HG02623 (cell line): ENCODE data around the gene CD96.
"Not testable (repeated sequence)": the region's sequence is repeated elsewhere in the genome, so short reads cannot be mapped to it uniquely, and the experiment has no call there.

ENCODE experiments used
- ATAC-seq: cut with Tn5 transposase; IDR thresholded peaks from one replicate; pipeline ENCODE4 v1.9.1; 2021; ENCODE audit warnings: moderate library complexity; ENCODE audit not compliant: unreplicated experiment

Gene CD96

DNA sequence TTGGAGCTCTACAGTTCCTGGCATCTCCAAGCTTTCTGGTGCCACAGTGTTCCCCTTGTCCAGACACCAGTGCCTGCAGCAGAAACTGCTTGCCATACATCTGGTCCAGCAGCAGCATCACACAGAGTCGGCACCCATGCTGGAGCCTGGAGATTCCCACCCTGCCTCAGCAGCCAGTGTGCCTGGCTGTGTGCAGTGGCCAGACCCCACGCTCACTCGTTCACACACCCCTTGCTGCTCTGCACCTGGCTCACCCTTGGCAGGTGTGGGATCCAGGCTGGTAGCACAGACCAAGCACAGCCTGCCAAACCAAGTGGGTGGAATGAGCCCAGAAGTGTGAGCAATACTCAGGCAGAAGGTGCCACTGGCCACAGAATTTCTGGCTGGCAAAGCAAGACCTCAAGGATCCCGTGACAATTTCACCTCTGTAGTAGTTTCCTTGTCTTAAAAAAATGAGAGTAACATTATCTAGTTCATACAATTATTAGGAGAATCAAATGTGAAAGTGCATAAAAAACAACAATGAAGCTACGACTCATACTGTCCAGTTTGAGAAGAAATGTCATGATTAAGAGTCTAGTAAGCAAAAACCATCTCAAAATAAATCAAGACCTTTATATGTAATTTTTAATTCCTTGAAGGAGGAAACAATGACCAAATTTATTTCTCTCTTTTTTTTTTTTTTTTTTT lies 76.1 kb downstream of the CD96 start:
- no peak for ATAC-seq

DNA sequence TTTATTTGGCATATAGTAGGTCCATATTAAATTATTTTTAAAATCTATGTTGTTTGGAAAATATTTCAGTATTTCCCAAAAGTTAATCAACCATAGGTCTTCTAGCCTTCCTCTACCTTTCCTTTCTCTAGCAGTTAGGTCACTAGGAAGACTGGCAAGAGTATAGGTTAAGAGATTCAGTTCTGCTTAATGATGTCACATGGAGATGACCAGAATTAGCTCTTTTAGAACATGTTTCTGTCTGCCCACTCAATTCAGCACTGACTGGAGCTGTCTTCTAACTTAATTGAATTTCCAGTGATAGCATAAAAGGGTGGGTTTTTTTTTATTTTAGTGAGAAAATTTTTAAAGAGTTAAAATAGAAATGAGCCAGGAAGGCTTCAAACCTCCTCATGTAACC lies 76.9 kb downstream of the CD96 start:
- ATAC-seq = no peak

DNA sequence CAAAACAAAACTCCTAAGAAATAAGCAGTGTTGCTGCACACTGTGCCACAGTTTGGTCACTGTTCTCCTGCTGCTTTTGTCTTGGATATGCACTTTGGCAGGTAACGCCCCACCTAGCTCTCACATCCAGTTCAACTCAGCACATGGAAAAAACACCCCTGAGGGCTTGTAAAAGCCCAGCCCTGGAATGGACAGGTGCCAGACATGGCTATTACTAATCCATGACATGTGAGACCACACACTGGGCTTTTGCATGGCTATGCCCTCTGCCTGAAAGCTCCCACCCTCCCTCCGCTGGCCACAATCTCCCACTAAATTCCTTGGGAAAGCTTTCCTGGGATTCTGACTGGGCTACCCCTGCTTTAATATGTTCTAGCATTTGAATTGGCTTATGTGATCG lies 77.8 kb downstream of the CD96 start:
- no peak for ATAC-seq

DNA sequence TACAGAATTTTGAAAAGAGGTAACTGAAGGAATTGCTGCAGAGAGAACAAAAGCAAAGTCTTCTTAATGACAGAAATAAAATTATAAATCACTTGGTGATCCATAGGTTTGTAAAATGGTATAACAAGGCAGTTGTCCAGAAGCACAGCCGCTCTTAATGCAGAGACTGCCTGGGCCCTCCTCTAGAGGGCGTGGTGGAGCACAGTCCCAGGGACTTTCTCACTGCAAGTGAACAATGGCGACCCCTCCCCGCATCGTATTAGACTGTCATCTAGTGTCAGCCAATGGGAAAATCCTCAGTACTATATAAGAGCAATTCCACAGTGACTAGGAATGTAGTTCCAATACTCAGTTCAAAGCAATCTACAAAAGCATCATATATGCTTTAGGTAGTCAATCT lies 79.5 kb downstream of the CD96 start:
- ATAC-seq = no peak

DNA sequence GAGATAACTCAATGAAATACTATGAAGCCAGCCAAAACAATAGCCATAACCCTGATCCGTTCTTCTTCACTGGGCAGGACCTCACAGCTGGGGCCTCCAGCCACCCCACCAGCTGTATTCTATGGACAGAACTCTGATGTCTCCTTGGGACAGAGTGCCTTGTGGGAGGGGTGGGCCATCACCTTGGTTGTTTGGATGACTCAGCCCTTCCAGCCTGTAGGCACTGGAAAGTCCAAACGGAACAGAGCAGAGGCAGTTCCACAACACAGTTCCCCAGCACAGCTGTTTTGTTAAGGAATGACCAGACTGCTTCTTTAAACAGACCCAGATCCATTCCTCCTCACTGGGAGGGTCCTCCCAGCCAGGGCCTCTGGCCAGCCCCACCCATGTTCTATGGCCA lies 85.1 kb downstream of the CD96 start:
- ATAC-seq = no peak

DNA sequence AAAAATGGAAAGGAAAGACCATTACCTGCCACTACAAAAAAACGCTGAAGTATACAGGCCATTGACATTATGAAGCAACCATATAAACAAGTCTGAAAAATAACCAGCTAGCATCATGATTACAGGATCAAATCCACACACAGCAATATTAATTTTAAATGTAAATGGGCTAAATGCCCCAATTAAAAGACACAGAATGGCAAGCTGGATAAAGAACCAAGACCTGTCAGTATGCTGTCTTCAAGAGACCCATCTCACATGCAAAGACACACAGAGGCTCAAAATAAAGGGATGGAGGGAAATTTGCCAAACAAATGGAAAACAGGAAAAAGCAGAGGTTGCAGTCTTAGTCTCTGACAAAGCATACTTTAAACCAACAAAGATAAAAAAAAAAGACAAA lies 87.0 kb downstream of the CD96 start:
- not testable (repeated sequence) for ATAC-seq

DNA sequence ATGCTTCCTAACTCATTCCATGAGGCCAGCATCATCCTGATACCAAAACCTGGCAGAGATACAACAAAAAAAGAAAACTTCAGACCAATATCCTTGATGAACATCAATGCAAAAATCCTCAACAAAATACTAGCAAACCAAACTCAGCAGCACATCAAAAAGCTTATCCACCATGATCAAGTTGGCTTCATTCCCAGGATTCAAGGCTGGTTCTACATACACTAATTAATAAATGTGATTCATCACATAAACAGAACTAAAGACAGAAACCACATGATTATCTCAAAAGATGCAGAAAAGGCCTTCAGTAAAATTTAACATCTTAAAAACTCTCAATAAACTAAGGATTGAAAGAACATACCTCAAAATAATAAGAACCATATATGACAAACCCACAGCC lies 88.6 kb downstream of the CD96 start:
- not testable (repeated sequence) for ATAC-seq

DNA sequence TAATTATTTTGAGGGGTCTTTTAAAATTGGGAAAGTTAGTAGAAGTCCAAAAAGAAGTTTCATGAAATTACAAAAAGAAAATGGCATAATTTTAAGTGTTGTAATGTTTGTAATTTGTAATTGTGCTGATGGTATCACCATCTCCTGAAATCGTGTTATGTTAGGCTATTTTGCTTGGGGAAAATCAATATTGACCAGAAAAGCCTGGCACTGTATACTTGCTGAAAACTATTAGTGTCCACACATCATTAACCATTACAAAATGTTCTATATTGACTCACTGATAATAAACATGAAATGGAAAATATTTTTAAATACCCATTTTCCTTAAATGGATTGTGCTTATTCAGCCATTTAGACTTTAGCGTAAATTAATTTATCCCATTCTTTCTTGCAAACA lies 93.4 kb downstream of the CD96 start:
- no peak for ATAC-seq

DNA sequence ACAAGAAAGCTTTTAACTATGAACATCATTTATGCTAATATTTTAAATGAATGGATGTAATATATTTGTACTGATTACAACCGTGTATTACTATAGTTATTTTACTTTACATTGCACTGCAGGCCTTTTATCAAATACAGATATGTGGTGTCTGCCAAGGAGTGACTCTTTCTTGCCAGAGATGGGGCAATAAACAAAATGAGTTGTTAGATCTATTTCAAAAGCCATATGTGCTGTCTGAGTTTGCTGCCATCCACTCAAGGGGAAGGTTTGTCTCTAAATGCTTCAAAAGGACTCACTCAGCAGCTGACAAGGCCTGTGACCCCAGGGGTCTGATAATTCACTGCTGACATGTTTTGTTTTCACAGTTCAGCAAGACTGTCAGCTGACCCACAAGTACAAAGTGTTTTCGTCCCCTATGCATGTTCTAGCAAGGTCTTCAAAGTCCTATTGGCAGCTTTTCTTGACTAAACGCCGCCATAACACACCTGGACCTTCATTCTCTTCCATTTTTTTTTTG lies 94.4 kb downstream of the CD96 start:
- no peak for ATAC-seq

DNA sequence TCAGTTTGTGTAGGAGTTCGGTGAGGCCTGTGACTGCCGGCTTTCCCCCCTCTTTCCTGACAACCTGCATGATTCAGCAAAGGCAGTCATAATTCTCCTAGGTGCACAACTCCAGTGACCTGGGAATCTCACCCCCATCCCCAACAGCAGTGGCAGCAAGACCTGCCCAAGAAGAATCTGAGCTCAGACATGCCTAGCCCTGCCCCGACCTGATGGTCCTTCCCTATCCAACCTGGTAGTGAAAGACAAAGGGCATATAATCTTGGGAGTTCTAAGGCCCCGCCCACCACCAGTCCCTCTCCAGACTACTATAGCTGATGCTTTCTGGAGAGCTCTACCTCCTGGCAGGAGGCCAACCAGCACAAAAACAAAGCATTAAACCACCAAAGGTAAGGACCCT lies 97.3 kb downstream of the CD96 start:
- ATAC-seq = no peak

DNA sequence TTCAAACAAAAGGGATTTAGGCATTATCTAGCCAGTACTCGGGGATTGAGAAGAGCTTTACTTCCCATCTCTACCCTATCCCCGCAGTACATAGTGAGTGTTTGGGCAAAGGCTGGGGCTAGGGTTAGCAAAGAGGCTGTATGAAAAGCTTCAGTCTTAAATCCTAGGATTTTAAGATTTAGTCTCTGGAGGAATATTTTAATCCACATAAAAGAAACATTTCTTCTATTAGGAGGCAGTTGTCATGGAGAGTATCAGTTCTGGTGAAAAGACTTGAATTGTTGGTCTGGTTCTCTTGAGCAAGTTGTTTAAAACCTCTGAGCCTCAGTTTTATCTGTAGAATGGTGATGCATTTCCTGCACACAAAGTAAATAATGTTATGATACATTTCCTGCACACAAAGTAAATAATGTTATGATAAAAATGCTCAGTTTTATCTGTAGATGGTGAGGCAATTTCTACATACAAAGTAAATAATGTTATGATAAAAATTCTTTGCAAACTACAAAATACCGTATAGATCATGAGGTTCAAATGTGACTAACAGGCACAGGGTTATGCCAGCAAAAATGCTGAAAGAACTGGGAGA lies 107.1 kb downstream of the CD96 start:
- no peak for ATAC-seq

DNA sequence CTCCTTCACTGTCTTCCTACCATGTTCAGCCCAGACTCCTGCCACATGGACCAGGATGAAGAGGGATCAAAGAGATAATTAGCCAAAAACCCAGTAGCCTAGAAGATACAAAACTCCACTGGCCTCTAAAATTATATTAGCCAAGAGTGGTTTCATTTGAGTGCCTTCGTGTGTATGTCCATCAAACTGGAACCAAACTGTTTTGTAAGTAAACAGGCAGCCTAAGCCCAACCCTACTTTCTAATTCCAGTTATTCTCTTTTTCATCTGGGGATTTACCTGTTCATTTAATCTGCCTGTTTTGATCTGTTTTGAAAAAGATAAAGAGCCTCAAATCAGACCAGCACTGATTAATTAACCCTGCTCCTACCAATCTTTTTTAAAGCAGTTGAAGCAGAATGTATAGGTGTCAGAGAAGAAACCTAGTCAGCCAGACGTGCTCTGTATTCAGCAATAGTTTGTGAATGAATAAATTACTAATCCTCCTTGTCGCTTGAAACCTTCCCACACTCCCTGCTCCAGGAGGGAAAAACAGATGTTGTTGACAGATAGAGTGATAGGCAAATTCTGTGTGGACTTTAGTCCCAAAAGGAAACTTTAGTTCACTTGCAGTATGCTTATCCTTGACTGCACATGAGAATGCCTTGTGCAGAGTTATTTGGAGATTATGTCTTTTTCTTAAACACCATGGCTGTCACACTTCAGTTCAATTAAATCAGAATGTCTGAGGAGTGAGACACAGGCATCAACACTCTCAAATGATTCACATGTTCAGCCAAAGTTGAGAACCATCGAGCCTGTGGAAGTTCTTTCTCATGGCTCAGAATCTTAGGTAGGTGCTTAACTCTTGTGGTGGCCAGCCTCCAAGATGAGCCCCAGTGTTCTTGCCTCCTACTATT lies 108.6 kb downstream of the CD96 start:
- ATAC-seq = no peak

DNA sequence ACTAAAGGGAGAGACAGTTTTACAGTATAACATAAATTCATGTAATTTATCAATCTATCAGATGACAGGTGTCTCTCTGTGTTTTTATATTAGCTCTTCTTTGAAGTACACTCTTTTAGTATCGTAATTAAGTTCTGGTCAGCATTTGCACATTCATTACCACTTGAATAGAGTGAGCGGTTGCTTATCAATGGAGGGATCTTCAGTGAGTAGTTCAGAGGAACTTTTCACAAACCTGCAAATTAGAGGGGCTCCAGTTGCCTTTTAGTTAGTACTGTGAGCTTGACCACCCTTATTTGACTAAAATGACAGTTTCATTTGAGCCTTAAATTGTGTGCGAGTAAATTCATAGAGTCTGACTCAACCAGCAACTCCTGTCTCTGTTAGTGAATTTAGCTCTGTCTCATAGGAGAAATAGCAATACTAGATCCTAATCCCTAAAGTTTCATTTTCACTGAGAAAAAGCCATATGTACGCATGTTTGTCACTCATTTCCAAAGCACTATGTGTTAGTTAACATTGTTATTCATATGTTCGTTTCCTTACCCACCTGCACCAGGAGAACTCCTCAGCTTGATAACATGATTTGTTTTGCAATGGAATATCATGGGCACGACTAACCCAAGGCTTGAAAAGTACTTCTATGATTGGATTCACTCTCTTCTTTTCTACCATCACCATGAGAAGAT lies 110.6 kb downstream of the CD96 start:
- no peak for ATAC-seq

DNA sequence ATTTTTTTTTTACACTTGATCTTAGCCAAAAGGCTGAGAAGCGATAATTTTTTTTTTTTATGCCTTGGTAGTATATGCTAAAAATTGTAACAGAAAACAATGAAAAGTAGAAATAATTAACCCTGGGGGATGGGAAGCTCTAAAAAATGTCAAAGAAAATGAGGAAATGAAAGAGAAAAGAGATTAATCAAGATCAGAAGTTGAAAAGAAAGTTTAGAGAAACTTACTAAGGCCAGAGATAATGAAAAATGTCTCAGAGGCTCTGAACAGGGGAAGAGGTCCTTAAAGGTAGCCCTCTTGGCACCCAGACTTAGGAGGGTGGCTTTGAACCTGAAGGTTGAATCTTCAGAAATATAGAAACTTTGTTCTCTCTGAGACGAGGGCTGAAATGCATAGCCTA lies 111.8 kb downstream of the CD96 start:
- ATAC-seq = no peak

DNA sequence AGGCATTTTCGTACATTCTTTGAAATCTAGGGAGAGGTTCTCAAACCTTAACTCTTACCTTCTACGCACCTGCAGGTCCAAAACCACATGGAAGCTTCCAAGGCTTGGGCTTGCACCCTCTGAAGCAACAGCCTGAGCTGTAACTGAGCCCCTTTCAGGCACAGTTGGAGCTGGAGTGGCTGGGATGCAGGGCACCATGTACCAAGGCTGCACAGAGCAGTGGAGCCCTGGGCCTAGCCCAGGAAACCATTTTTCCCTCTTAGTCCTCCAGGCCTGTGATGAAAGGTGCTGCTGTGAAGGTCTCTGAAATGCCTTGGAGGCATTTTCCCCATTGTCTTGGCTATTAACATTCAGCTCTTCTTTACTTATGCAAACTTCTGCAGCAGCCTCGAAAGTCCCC lies 120.0 kb downstream of the CD96 start:
- ATAC-seq = no peak

DNA sequence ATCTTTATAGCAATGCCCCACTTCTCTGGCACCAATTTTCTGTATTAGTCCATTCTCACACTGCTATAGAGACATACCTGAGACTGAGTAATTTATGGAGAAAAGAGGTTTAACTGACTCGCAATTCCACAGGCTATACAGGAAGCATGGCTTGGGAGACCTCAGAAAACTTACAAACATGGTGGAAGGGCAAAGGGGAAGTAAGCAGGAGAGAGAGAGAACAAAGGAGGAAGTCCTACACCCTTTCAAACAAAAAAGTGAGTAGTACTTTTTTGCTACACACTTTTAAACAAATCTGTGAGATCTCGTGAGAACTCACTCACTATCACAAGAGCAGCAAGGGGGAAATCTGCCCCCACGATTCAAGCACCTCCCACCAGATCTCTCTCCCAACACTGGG lies 120.9 kb downstream of the CD96 start:
- ATAC-seq = no peak

DNA sequence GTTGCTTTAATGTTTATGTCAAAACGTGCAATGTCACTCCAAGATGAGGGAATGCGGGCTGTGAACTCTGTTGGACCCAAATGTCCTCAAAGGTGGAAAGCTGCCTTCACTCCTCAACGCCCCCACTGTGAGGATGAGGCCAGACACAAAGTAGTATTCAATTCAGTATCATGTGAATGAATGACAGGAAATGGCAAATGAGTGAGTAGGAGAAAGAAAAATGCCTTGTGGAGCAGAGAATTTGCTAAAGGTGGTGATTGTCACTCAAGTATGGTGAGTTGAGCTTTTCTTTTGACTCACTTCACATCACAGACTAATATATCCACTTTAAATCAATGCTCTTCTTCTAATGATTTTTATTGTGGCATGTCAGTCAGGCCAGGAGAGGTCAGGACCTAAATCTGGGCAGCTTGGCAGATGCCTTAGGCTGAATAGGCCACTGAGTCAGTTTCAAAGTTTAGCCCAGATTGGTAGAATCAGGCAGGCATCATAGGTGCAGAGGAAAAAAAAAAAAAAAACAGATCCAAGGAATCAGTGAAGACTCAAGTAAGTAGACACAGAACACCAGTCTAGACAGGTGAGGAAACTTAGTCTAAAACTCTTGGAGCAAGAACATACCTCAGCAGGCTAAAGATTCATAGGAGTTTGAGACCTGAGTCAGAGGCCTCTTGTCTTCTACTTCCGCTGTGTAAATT lies 124.2 kb downstream of the CD96 start:
- no peak for ATAC-seq

DNA sequence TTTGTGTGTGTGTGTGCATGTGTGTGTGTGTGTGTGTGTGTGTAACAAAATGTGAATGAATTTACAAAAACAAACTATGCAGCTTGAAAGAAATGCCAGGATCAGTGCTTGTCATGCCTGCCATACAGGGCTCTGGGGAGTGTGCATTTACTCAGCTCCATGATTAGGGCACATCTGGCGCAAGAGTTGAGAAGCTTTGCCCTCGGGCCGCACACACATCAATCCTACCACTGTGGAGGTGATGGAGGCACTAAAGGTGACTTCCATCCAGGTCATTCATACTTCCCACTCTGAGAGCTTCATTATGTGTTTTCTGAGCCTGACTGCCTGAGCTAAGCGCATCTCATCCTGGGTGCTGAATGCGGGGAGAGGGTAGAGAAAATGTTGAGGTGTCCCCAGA lies 125.2 kb downstream of the CD96 start:
- ATAC-seq = no peak

DNA sequence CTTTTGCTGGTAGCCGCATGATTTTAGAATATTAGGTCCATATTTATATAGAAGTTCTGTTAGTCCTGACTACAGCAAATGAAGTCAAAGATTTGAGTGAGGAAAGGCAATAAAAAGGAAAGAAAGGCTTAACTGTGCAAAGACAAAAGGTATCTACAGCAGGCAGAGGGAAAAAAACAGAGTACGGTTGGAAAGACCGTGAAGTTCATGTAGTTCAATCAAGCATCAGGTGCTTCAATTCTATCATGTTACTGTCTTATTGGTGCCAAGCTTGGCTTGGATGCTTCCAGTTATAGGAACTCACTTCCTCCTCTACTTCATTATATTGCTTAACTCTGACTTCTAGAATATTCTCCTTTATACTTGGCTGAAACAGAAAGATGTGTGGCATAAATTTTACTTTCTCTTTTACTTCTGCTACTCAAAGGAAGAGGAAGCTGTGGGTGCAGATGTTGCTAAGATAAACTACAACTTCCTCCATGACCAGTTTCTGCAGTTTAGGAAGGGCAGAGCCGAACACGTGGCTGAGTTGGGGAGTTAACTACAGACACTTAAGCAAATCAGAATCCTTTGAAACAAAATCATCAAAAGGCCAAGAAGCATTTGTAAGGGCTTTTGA lies 125.7 kb downstream of the CD96 start:
- peak; percentile 97 for ATAC-seq

DNA sequence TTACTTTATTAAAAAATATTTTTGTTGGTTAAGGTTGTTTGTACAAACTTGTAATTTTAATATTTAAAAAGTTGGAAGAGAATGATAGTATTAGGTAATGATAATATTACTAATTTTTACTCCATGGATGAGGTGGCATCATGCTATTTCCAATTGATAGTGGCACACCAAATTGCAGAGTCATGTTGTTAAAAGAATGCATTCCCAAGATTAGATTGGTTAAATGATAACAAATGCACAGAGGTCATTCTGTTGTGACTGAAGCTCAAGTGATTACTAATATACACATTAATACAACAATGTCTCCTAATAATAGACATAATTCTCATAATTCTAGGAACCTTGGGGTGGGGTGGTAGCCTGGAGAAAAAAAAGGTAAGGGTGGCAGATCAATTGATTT lies 126.3 kb downstream of the CD96 start:
- no peak for ATAC-seq
